GM12872 (cell line): ENCODE measurements around the gene GRID1.

Experiments used
- TF ChIP-seq, protein P1 (sequence below): IDR thresholded peaks from 3 replicates; pipeline ENCODE4 v1.5.1; 2011; ENCODE audit warnings: low read depth, mild to moderate bottlenecking, low read length, moderate library complexity; ENCODE audit not compliant: insufficient read depth

Gene GRID1

DNA sequence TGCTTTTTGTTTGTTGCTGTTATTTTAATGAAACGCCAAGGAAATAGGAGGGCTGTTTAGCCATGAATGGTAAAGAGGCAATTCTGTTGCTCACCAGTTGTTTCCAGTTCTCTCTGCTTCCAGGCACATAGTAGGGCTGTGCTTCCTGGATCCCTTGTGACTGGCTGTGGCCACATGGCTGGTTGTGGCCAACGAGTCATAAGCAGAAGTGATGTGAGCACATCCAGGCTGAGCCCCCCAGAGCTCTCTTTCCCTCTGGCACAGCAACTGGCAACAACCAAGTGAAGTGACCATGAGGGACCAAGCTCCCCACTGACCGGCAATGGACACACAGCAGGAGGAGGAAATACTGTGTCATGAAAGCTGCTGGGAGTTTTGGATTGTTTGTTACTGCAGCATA is 10.3 kb downstream of the GRID1 start:
- TF ChIP-seq, protein P1, sequence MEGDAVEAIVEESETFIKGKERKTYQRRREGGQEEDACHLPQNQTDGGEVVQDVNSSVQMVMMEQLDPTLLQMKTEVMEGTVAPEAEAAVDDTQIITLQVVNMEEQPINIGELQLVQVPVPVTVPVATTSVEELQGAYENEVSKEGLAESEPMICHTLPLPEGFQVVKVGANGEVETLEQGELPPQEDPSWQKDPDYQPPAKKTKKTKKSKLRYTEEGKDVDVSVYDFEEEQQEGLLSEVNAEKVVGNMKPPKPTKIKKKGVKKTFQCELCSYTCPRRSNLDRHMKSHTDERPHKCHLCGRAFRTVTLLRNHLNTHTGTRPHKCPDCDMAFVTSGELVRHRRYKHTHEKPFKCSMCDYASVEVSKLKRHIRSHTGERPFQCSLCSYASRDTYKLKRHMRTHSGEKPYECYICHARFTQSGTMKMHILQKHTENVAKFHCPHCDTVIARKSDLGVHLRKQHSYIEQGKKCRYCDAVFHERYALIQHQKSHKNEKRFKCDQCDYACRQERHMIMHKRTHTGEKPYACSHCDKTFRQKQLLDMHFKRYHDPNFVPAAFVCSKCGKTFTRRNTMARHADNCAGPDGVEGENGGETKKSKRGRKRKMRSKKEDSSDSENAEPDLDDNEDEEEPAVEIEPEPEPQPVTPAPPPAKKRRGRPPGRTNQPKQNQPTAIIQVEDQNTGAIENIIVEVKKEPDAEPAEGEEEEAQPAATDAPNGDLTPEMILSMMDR, result no peak

DNA sequence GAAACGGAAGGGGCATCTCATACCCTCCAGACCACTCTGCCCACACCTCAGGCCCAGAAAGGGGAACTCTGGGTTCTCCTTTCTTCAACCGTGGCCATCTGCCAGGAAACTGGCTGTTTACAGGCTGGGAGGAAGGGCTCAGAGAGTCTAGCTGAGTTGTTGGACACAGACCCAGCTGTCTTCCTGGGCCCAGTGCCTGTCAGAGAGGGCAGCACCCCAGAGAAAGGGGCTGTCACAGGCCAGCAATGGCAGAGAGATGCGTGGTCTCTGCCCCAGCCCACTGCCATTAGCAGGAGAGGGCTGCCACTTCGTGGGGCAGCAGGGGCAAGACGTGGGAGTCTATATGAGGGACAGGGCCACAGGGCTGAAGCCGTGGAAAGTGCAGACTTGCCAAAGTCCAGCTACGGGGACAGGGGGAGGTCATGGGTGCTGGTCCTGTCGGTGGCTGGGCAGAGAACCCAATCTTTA is 11.0 kb downstream of the GRID1 start:
- TF ChIP-seq, protein P1, result no peak

- TF ChIP-seq, protein P1, result no peak
These were observed 11.6 kb downstream of the GRID1 start for GRCh38 chr10:86354761-86355540.

GRCh38 chr10:86353506-86354485 is 12.8 kb downstream of the GRID1 start:
- TF ChIP-seq, protein P1, result no peak

DNA sequence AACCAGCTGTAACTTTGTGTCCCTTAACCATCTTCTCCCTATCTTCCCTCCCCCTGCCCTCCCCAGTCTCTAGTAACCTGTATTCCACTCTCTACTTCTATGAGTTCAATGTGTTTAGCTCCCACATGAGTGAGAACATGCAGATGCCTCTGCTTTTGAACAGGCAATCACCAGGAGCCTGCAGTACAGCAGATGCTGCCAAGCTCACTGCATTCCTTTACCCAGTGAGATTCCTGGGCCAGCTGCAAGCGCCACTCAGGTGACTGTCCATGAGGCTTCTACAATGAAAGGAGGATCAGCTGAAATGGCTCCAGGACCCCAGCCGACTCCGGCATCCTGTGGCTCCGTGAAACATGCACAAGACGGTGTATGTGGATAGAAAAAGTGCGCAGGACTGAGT is 15.7 kb downstream of the GRID1 start:
- TF ChIP-seq, protein P1, result no peak

DNA sequence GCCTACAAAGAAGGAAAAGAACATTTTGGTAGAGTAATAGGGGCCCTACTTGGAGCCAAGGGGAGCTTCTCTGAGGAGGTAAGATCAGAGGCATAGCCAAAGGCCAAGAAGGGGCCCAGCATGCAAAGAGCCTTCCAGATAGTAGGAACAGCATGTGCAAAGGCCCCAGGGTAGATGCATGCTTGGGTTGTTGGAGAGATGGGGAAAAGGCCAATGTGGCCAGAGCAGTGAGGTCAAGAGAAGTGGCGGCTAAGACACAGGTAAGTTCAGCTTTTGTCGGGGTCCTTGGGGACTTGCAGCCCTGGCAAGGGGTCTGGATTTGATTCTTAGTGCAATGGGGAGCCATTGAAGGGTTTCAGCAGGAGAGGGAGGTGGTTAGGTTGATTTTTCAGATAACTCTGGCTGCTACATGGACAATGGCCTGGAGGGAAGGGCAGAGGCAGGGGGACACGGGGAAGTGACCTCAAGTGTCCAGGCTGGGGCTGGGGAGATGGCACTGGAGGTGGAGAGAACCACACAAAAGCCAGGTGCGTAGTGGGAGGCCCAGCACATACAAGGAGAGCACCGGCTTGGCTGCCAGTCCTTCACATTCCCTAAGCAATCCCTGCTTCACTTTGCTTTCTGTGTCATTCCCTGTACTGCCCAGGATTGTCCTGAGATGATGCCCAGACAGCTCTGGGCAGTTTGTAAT is 16.5 kb downstream of the GRID1 start:
- TF ChIP-seq, protein P1, result no peak

GRCh38 chr10:86349474-86349873 is 17.1 kb downstream of the GRID1 start:
- TF ChIP-seq, protein P1, result peak; percentile 69
